CD4-positive, alpha-beta T cell treated with Interleukin-15 for 4 hours (primary cell): ENCODE measurements around the gene NACC1.
"Not testable (repeated sequence)": the region's sequence is repeated elsewhere in the genome, so short reads cannot be mapped to it uniquely, and the experiment has no call there.

ENCODE experiments used
- DNase-seq: peaks from one replicate; pipeline ENCODE4 v3.0.0-alpha.2; 2020; ENCODE audit warnings: low spot score

The NACC1 gene

DNA sequence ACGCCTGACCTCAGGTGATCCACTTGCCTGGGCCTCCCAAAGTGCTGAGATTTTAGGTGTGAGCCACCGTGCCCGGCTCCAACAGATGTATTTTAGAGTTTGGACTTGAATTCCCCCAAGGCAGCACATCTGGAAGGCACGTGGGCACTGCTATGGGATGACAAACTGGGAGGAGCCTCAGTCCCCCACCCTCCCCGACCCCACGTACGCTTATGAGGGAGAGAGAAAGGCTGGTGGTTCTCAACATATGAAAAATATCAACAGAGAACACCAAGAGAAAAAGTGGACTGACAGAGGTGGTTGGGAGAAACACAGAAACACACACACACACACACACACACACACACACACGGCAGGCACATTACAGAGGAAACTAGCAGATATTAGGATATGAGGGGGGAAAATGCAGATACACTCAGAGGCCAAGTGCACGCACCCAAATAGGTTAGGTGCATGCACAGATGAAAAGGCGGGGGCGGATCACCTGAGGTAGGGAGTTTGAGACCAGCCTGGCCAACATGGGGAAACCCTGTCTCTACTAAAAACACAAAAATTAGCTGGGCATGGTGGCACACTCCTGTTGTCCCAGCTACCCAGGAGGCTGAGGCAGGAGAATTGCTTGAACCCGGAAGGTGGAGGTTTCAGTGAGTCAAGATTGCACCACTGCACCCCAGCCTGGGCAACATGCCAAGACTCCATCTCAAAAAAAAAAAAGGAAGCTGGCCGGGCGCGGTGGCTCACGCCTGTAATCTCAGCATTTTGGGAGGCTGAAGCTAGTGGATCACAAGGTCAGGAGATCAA, 28.9 kb downstream of the NACC1 start:
- DNase-seq = no peak

DNA sequence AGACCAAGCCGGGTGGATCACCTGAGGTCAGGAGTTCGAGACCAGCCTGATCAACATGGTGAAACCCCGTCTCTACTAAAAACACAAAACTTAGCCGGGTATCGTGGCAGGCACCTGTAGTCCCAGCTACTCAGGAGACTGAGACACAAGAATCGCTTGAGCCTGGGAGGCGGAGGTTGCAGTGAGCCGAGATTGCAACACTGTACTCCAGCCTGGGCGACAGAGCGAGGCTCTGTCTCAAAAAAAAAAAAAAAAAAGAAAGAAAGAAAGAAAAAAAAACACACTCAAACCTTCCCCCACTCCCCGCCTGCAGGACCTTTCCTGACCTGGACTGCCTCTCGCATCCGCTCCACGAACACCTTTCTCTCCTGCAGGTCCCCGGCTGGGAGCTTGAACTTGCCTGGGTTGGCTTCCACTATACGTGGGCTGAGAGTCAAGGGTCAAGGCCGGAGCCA, 31.1 kb downstream of the NACC1 start:
- not testable (repeated sequence) for DNase-seq

DNA sequence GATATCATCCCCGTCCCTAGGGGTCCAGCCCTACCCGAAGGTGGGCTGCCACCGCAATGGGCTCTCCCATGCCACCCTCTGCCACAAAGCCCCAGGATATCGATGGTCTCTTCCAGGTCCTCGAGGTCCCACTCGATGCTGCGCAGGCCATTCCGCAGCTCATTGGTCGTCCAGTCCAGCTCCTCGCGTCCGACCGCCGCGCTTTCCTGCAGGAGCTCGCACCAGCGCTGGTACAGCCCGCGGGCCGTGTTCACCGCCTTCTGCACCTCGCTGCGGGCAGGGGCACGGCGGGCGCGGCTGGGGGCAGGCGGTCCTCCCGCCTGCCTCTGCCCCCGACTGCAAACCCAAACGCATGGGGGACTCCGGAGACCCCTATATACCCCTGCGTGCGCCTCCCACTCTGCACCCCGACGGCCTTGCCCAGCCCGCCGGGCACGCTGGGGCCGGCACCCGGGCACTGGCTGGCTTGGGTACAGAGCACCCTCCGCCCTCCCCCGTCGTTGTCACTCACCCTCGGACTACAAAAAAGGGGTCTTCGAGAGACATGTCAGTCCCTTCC, 31.6 kb downstream of the NACC1 start:
- DNase-seq = no peak

DNA sequence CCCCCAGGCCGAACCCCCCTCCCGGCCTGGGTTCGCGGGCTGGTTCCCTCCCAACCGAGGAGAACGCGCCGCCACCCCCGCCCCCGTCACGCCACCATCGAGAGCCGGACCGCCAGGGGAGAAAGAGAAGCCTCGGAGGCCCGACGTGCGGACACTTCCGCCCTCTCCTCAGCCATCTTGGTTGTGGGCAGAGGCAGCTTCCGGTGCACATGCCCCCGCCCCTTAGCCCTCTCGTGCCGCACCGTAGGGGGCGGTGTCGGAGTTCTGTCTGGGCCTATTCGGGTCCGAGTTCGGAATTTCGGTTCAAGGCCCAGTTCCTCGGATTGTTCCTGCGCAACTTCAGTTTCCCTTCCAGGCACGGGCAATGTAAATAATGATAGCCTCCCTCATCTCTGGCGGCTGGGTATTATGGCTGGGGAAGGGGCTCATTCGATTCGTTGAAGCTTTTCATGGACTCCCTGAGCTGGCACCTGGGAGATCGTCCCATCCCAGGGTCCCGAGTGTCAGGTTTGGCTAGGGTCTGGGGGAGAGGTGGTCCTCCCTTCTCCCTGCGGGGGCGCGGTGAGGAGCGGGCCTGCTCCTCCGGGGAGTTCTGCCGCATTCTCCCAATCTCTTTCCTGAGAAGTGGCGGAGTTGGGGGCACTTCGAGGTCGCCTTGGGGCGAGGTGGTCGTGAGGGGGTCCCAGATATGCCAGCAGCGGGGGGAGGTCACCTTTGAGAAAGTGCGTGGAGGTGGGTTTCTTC, 32.3 kb downstream of the NACC1 start, which contains the start of the genes IER2 and STX10:
Gene IER2, plus strand, starts transcription at position 225 of the 744 bp plus-strand sequence. CDS start 2,776 bp downstream, outside the sequence.
Gene STX10, minus strand, starts transcription at position 189 of the 744 bp plus-strand sequence. CDS start 202 bp downstream, outside the sequence.
- peak; percentile 94 for DNase-seq

DNA sequence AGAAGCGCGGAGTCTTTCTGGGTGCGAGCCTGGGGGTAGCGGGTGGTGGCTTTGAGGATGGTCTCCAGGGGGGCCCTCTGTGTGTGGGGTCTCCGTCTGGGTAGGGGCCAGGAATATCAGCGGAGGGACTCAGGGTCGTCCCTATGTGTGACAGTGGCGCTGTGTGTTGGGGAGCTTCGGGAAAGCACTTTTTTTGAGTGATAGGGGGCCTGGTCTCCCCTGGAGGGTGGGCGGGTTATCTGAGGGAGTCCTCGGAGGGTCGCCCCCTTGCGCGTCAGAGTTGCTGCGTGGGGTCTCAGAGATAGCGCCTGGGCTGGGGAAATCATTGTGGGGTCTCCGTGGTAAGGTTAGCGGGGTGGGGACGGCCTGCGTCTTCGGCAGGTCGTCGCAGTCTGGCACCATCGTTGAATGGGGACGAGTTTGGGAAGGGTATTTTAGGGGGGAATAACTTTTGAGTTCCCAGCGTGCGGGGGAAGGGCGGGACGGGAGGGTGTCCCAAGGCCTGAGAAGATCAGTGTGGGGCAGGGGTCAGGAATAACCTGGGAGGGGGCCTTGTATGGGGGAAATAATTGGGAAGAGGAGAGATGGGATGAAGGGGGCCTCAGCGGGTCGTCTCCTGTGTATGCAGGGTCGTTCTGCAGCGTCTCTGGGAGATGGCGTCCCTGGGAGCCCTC, 33.0 kb downstream of the NACC1 start:
- no peak for DNase-seq

DNA sequence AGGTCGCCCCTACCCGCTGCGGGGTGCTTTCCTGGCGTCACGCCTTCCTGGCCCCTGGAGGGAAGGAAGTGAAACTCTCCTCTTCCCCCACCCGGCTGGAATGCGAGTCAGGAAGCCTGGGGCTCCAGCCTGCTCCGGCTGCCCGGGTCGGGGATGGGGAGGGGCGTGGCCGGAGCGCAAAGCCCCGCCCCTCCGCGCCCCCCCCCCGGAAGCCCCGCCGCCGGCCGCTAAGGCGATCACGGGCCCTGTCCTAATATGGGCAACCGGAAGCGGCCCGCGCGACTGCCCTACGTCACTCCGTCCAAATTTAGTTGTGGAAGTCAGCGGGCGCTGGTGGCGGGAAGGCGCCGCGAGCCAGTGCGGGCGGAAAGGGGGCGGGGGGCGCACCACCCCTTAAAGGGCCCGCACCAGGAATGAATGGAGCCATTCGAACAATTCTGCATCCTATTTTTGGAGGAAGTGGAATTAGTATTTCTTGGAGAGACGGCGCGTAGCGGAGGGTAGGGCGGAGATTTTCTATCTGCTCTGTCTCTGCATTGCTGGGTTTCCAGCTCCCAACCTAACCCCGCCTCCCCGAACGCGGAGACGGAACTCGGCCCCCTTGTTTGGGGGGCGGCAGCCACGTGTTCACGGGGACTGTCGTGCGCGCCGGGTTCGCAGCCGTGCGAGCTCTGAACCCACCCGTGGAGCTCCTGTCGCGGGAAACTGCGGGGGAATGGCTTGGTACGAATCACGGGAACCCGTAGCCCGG, 33.7 kb downstream of the NACC1 start:
- DNase-seq = peak; percentile 97

DNA sequence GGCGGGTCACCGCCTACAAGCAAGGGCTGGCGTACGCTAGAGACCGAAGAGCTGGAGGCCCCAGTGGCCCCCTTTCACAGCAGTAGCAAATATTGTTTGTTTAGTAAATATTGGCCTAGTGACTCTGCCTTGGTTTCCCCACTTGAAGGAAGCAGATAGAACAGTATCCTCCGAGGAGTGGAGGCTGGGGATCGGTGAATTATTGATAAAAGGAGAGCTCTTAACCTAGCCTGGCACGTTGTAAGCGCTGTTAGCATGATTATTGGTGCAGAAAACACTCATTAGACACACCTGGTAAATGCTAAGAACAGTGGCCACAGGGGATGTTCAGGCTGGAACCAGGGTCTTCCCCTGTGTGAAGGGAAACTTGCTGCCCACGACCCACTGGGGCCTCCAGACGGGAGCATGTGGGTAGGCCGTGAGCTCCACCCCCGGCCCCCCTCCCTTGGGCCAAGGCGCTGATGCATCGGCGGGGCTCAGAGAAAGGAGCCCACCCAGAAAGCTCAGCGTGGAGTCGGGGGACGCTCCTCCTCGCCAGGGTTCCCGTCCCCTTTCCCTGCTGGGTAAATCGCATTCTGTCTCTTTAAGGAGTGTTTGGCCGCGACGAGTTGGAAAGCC, 34.4 kb downstream of the NACC1 start:
- DNase-seq = no peak

DNA sequence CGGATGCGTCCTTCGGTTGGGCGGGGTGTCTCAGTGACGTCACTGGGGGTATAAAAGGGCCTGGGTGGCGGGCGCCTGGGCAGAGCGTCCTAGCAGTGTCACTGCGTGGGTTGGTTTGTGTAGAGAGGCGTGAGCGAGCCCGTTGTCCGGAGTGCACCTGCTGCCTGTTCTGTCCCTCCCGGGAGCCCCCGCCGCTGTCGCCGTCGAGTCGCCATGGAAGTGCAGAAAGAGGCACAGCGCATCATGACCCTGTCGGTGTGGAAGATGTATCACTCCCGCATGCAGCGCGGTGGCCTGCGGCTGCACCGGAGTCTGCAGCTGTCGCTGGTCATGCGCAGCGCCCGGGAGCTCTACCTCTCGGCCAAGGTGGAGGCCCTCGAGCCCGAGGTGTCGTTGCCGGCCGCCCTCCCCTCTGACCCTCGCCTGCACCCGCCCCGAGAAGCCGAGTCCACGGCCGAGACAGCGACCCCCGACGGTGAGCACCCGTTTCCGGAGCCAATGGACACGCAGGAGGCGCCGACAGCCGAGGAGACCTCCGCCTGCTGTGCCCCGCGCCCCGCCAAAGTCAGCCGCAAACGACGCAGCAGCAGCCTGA, 35.0 kb downstream of the NACC1 start:
- peak; percentile 98 for DNase-seq

DNA sequence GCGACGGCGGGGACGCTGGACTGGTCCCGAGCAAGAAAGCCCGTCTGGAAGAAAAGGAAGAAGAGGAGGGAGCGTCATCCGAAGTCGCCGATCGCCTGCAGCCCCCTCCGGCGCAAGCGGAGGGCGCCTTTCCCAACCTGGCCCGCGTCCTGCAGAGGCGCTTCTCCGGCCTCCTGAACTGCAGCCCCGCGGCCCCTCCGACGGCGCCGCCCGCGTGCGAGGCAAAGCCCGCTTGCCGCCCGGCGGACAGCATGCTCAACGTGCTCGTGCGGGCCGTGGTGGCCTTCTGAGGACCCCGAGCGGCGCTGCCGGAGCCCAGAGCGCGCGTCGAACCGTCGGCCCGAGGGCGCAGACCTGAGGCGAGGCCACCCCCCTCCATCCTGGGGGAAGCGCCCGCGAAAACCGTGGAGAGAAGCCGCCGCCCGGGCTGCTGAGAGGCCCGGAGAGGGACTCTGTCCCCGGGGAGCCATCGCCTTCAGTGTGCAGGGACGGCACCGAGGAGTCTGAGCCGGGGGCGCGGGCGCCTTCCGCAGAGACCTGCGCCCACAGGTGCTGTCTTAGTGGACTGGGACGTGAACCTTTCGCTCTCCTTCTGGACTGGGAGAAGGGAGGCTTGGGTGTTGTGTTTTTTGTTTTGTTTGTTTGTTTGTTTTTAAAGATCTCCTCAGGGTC, 35.6 kb downstream of the NACC1 start:
- DNase-seq = no peak

DNA sequence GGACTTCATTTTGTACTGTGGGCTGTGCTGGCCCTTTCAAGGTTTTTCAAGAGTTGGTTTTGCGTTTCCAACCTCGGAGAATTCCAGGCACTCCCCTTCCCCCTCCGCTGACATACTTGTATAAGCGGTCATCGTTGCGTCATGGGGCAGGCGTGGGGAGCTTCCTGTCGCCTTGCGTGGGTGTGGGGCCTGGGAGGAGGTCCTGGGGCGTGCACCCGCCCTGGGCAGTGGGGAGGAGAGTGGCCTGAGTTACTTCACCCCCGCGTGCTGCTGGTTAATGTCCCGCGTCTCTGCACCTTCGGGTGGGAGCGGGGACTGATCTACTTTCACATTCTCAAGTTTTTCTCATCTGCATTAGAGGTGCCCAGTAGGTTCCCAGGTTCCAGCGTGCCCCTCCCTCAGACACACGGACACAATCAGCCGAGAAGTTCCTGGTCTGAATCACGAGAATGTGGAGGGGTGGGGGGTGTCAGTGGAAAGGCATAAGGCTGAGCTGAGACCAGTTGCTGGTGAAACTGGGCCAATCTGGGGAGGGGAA, 36.2 kb downstream of the NACC1 start:
- no peak for DNase-seq

DNA sequence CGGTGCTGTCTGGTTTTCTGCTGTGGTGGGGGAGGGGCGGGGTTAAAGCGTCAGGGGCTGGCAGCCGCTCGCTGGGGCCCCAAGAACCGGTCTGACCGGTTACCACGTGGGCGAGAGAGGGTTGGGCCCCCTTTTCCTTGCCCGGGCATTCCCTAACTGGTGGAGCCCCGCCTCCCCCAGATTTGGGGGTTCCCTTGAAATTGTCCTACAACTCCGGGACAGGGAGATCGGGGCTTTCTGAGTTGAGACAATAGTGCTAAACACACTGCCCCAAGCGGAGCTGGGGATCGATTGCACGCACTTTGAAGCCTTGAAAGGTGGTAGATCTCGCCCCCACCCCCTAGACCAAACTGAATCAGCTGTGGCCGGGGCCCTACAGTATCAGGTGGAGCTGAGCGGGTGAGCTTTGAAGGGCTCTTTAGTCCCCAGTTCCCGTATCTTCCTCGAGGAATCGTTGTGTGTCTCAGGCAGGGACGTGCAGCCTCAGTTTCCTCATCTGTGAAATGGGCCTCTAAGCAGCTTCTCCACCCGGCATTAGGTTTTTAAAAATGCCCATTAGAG, 36.9 kb downstream of the NACC1 start:
- DNase-seq = peak; percentile 84

DNA sequence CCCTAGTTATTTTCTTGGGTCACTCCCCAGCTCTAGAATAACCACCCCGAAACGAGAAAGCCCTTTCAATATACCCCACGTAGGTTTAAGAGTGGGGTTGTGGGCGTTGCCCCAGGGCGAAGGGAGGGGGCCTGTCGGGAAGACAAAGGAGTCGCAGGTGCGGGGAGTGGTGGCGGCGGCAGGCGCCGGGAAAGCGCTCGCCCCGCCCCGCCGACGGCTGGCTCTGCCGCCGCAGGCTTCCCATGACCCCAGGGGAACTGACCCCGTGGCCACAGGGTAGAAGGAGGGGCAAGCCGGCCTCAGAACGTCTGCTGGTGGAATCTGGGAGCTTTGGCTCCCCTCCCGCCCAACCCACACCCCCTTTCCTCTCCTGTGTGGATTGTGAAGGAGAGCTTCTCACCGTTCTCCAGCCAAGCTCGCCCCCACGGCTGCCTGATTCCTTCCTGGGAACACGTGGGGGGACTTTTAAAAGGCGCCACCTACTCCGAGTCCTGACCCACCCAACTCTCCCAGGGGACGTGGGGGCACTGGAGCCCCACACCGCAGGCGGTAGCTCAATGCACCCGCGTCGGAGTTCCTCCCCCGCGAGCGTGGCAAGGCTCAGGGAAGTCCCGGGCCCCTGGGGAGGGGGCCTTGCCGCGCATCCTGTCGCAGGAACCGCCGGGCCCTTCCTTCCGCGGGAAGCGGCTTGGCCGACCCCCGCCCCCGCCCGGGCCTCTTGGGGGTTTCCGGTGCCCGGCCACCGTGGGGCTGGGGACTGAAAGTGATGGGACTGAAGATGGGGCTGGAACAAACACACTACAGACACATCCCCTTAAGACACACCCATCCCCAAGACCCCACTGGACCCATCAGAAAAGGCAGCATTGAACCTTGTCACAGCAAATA, 37.7 kb downstream of the NACC1 start:
- DNase-seq = peak; percentile 69

DNA sequence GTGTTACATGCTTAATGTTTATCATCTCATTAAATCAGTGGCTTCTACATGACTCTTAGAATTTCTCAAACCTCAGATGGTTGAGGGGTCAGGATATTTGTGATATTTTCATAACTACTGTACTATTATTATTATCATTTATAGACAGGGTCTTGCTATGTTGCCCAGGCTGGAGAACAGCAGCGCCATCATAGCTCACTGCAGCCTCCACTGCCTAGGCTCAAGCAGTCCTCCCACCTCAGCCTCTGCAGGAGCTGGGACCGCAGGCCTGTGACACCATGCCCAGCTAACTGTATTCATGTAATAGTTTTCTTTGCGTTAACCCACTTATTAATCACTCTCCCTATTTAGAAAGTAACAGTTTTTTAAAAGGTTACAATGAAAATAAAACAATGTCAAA, 41.6 kb downstream of the NACC1 start:
- DNase-seq = no peak

DNA sequence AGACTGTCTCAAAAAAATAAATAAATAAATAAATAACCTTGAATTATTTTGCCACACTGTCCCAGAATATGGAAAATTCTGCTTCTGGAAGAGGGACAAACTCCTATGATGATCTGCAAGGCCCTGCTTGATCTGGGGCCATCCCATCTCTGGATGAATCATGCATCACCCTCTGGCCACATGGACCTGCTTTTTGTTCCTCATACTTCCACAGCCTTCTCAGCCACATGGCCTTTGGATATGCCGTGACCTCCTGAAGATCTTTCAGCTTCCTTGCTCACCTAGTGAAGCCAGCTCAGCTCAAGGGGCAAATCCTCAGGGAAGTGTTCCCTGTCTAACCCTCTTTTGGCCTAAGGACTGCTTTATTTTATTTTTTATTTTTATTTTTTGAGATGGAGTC, 42.5 kb downstream of the NACC1 start:
- DNase-seq = no peak

DNA sequence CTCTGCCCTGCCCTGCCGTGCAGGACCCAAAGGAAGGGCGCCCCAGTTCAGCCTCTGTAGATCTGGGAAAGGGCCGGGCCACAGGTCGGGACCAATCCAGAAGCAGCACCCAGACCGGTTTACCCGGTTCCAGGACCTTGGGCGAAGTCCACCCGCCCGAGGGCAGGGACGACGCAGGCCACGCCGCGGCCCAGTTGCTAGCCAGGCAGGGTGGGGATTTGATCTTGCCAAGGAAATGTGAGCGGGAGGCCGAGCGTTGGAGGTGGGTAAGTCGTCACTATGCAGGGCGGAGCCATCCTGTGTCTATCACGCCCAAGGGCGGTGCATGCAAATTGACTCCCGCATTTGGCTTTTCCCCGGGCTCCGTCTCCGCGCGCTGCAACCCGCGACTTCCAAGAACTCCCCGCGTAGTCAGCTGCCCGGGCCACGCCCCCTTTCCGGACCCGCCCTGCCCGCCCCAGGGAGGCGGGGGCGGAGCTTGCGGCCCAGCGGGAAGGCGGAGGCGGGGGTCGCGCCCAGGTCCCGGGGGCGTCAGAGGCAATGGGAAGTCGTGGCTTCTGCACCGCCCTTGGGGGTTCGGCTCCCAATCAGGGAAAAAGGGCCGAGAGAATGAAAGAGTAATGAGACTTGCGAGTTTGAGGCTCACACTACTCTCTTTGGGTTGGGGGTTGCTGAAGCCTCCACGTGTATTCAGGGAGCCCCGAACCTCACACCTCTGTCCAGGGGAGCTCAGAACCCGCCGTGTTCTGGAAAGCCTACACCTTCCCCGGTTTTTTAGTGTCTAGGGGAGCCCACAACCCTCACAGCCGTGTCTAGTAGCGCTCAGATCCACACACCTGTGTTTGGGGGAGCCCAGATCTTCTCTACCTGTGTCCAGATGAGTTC, 44.9 kb downstream of the NACC1 start:
- peak; percentile 93 for DNase-seq

DNA sequence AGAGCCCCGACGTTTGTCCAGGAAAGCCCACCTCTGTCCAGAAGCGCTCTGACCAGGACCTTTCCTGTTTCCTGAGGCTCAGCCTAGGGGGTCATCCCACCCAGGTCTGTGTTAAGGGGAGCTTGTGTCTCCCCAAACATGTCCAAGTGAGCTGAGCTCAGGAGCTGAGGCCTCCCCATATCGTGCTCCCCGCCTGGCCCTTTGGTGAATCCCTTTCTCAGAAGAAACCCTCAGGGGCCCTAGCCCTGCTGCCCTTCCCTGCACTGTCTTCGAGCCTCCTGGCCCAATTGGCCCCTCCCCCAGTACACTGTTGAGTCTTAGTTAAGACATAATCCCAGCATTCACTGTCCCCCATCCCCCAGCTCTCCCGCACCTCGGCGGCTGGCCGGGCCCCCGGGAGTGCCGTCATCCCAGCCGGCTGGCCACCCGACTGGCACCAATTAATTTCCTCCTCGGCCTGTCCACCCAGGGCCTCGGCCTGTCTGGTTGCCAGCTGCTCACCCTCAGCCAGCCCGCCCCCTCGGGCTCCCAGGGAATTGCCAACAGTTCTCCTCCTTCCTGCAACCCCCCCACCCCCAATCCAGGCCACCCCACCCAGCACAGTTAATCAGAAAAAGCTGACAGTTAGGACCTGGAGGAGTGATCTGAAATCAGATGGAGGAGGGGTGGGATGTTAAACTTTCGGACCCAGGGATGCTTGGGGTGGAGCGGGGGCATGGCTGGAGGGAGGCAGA, 45.7 kb downstream of the NACC1 start:
- no peak for DNase-seq
